Chondrocyte (in vitro differentiated cells): ENCODE measurements around the gene TBC1D21. TPM values are rescaled to one million over a fixed set of nuclear protein-coding genes. Genes with fewer than 3 reads are reported as not detected.

ENCODE experiments used
- DNase-seq: peaks from one replicate; pipeline ENCODE4 v3.0.0; 2021; ENCODE audit warnings: mixed read lengths, low spot score
- H3K27ac Mint-ChIP-seq: one replicate; pipeline ENCODE4 v1.8.0; 2021; ENCODE audit warnings: mild to moderate bottlenecking, moderate library complexity, mixed read lengths; ENCODE audit not compliant: unreplicated experiment
- H3K27me3 Mint-ChIP-seq: 2 replicates; pipeline ENCODE4 v1.8.0; 2021; ENCODE audit warnings: low read depth, mixed read lengths
- H3K36me3 Mint-ChIP-seq: 2 replicates; pipeline ENCODE4 v1.8.0; 2021; ENCODE audit warnings: low read depth, mixed read lengths
- H3K4me1 Mint-ChIP-seq: 2 replicates; pipeline ENCODE4 v1.8.0; 2021; ENCODE audit warnings: low read depth, mild to moderate bottlenecking, mixed read lengths
- H3K4me3 Mint-ChIP-seq: one replicate; pipeline ENCODE4 v1.8.0; 2021; ENCODE audit warnings: mild to moderate bottlenecking, moderate library complexity, mixed read lengths; ENCODE audit not compliant: unreplicated experiment
- H3K9me3 Mint-ChIP-seq: 2 replicates; pipeline ENCODE4 v1.8.0; 2021; ENCODE audit warnings: low read depth, mixed read lengths
- total RNA-seq: library from RNA; stranded (reverse); gene quantifications from 3 replicates; pipeline ENCODE4 v1.2.1, GENCODE V29; 2021
- TF ChIP-seq, protein P1 (sequence below): fragments of 200-600 bp; sonication (generic); IDR thresholded peaks from 2 replicates; pipeline ENCODE4 v1.5.0; 2021; ENCODE audit warnings: antibody characterized with exemption, mild to moderate bottlenecking, moderate library complexity

TBC1D21 gene
- total RNA-seq, 1 donor from 2014 or later, result not detected

DNA sequence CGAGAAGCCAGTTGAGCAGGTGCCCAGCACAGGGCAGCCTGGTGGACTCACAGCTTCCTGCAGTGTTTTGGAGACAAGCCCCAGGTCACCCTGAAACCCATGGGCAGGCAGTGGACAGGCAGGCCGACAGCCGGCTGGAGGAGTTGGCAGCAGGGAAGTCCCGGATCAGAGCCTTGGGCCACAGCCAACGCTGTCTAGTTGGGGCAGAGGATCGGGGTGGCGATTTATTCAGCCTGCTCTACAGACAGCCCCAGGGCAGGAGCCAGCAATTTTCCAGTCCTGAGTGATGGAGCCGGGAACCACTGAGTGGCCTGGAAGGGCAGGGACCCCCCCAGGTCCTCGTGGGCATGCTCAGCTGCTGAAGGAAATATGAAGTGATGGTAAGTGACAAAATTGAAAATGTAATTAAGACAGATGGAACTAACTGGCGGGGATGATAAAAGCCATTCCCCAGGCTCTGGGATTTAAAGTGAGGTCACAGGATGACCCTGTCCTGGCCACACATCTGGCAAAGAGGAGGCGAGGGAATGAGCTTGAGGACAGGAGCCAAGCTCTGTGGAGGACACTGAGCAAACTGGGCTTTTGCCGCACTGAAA is 34.4 kb upstream of the TBC1D21 start:
- peaks cover 73% of the 10 kb centered on the region for H3K27me3 Mint-ChIP-seq
- no peaks in the 10 kb centered on the region for H3K4me1 Mint-ChIP-seq
- no peaks in the 10 kb centered on the region for H3K36me3 Mint-ChIP-seq
- no peak overlapping the region for H3K4me3 Mint-ChIP-seq
- TF ChIP-seq, protein P1, sequence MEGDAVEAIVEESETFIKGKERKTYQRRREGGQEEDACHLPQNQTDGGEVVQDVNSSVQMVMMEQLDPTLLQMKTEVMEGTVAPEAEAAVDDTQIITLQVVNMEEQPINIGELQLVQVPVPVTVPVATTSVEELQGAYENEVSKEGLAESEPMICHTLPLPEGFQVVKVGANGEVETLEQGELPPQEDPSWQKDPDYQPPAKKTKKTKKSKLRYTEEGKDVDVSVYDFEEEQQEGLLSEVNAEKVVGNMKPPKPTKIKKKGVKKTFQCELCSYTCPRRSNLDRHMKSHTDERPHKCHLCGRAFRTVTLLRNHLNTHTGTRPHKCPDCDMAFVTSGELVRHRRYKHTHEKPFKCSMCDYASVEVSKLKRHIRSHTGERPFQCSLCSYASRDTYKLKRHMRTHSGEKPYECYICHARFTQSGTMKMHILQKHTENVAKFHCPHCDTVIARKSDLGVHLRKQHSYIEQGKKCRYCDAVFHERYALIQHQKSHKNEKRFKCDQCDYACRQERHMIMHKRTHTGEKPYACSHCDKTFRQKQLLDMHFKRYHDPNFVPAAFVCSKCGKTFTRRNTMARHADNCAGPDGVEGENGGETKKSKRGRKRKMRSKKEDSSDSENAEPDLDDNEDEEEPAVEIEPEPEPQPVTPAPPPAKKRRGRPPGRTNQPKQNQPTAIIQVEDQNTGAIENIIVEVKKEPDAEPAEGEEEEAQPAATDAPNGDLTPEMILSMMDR, result no peak
- H3K27ac Mint-ChIP-seq, result no peak overlapping the region
- H3K9me3 Mint-ChIP-seq, result no peaks in the 10 kb centered on the region
- no peak for DNase-seq

DNA sequence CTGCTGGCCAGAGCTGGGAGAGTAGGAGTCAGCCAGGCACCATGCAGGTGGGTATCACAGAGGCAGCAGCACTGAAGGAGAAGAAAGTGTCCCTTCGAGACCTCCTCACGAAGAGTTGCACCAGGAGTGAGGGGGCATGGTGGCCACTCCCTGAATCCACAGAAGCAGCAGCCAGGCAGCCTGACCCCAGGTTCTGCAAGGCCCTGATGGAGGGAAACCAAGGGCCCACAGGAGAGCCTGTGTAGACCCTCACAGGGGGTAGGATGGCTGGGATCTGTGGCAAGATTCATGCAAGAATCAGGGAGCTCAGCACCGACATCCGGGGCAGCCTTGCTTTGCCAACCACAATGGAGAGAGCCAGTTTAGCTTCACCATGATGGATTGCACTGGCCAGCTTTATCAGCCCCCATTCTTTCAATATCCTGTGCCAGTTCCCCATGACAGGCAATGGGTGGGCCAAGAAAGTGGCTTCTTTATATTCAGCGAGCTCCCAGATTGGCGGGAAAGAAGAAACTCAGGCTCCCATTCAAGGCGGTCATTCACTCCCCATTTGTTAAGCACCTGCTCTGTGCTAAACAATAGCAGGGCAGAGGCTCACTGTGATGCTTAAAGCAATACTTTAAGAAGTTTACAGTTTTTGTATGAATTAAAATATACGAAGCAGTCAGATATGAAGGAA is 33.5 kb upstream of the TBC1D21 start:
- H3K27ac Mint-ChIP-seq, result no peak overlapping the region
- TF ChIP-seq, protein P1, result no peak
- H3K36me3 Mint-ChIP-seq, result no peaks in the 10 kb centered on the region
- no peak for DNase-seq
- H3K27me3 Mint-ChIP-seq, result peaks cover 68% of the 10 kb centered on the region
- no peaks in the 10 kb centered on the region for H3K9me3 Mint-ChIP-seq
- no peaks in the 10 kb centered on the region for H3K4me1 Mint-ChIP-seq
- no peak overlapping the region for H3K4me3 Mint-ChIP-seq

DNA sequence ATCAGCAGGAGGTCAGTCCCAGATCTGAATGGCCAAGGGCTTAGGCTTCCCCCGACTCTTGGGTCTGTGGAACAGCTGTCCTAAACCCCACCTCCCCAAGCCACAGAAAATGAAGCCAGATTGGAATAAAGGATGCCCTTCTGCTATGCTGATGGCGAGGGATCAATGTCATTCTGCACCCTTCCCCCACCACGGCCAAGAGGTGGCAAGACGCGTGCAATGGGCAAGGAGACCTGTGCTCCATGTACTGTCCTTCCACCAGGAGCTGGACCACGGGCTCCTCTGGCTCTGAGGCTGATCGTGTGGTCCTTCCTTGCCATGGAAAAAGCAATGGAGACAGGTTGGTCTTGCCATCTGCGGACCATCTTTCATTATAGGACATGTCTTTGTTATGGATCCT is 32.6 kb upstream of the TBC1D21 start:
- H3K4me3 Mint-ChIP-seq, result no peak overlapping the region
- H3K27ac Mint-ChIP-seq, result no peak overlapping the region
- TF ChIP-seq, protein P1, result no peak
- H3K36me3 Mint-ChIP-seq, result no peaks in the 10 kb centered on the region
- no peak for DNase-seq
- peaks cover 64% of the 10 kb centered on the region for H3K27me3 Mint-ChIP-seq
- no peaks in the 10 kb centered on the region for H3K4me1 Mint-ChIP-seq
- H3K9me3 Mint-ChIP-seq, result no peaks in the 10 kb centered on the region

DNA sequence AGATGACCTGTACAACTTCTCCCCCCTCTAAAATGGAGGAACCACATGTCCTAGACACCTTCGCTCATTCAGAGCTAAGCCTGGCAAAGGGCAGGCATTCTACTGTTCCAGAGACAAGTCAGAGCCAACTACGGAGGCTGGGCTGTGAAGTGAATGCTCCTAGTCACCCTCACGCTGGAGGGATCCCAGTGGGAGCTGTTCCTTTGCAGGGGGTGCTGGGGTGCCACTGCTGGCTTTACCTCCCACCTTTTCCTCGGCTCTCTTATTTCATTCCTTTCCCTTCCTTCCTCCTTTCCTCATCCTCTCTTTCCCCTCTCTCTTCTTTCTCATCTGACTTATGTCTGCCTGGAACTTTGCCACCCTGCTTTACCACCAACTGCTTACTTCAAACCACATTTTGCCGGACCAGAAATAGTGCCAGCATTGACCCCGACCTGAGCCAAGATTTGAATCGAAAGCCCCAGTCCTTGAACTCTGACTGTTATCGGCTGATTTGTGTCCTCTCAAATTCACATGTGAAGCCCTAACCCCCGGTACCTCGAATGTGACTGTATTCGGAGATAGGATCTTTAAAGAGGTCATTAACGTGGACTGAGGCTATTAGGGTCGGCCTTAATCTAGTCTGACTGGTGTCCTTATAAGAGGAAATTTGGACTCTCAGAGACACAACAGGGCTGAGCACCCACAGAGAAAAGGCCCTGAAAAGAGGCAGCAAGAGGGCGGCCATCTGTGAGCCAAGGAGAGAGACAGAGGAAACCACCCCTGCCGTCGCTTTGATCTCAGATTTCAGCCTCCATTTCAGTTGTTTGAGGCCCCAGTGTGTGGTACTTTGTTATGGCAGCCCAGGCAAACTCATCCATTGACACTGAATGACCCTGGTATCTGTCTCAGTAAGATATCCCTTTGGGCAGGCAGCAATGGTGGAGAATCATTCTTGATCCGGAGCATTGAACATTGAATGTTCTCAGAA is 31.3 kb upstream of the TBC1D21 start:
- TF ChIP-seq, protein P1, result no peak
- H3K4me1 Mint-ChIP-seq, result no peaks in the 10 kb centered on the region
- no peaks in the 10 kb centered on the region for H3K9me3 Mint-ChIP-seq
- no peak for DNase-seq
- no peaks in the 10 kb centered on the region for H3K36me3 Mint-ChIP-seq
- no peak overlapping the region for H3K4me3 Mint-ChIP-seq
- no peak overlapping the region for H3K27ac Mint-ChIP-seq
- peaks cover 60% of the 10 kb centered on the region for H3K27me3 Mint-ChIP-seq

DNA sequence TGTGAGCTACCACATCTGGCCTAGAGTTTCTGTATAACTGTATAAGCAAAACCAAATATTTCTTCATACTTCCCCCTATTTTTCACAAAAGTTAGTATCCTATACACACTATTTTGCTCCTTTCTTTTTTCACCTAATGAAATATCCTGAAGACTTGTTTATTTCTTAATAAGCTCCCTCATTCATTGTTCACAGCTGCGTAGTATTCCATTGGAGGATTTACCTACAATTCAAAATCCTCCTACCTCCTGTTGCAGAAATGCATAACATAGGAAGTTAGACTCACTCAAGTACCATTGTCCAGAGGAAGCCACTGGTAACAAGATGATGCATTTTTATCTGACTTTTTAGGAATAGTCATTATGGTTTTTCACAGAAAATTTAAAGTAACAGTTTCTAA is 29.6 kb upstream of the TBC1D21 start:
- Mint-ChIP-seq H3K4me3 (no peak overlapping the region), H3K27ac (no peak overlapping the region), H3K36me3 (no peaks in the 10 kb centered on the region), H3K27me3 (peaks cover 61% of the 10 kb centered on the region), H3K9me3 (no peaks in the 10 kb centered on the region), H3K4me1 (no peaks in the 10 kb centered on the region)
- TF ChIP-seq, protein P1, result no peak
- DNase-seq, result no peak
